HepG2 (cell line): ENCODE data around the gene ALDH3B1. TPM values are rescaled to one million over a fixed set of nuclear protein-coding genes. Genes with fewer than 3 reads are reported as not detected.
A peak's percentile ranks its signal among the peaks of the same experiment; 100 is the strongest.

Experiments
- ATAC-seq: fragments of 200-7000 bp; cut with Tn5 transposase; 3 replicates; pipeline ENCODE4 v1.9.1; 2020; ENCODE audit warnings: mild to moderate bottlenecking, moderate library complexity
- BruUV-seq: library from RNA; stranded (reverse); fragments of 400-500 nt; replicated peaks from 2 replicates; lab custom pipeline; 2021; lab: Mats Ljungman, UMichigan
- CTCF ChIA-PET: fragments of 300-600 bp; formaldehyde crosslinking; extraction: SDS; loops from one replicate; lab custom pipeline; 2021; ENCODE audit warnings: low total read pairs, inconsistent platforms, low intra/inter-chr PET ratio; lab: Yijun Ruan, JAX
- POLR2A ChIA-PET: fragments of 350-600 bp; sonication (Branson Sonifier 250); formaldehyde crosslinking; loops from one replicate; lab custom pipeline; 2020; ENCODE audit warnings: antibody characterized with exemption, inconsistent platforms; lab: Yijun Ruan, JAX
- DNase-seq: peaks from one replicate; pipeline ENCODE4 v3.0.0-alpha.2; 2015; ENCODE audit warnings: low spot score
- FAIRE-seq: peaks from 3 replicates; lab custom pipeline; 2011; peaks lifted over from hg19 to GRCh38; lab: Jason Lieb, UNC
- H2AFZ ChIP-seq: one replicate; pipeline ENCODE4 v1.6.1; 2011; ENCODE audit warnings: low read length, inconsistent platforms
- H3K27ac ChIP-seq: fragments of 300-600 bp; 3 replicates; pipeline ENCODE4 v1.8.0; 2011; ENCODE audit warnings: mixed run types, mild to moderate bottlenecking, mixed read lengths, low read length, inconsistent platforms; ENCODE audit not compliant: insufficient read depth; ENCODE audit errors: extremely low read length
- H3K27me3 ChIP-seq, 2 experiments: fragments of 200-600 bp in 1 of 2; 2 replicates in 1 of 2; 3 replicates in 1 of 2; pipeline versions ENCODE4 v1.6.0 to v1.8.0; 2011; ENCODE audit warnings: low read length in 2 of 2, mild to moderate bottlenecking in 2 of 2, moderate library complexity in 2 of 2, inconsistent platforms in 1 of 2; ENCODE audit not compliant: insufficient read depth in 2 of 2, control insufficient read depth in 1 of 2
- H3K36me3 ChIP-seq, 2 experiments: fragments of 200-600 bp in 1 of 2; replicated peaks in 1 of 2; 2 replicates in 1 of 2; 3 replicates in 1 of 2; pipeline versions ENCODE4 v1.5.1 to v1.8.0; 2011; ENCODE audit warnings: low read length in 2 of 2, inconsistent platforms in 1 of 2; ENCODE audit not compliant: insufficient read depth in 2 of 2, control insufficient read depth in 1 of 2
- H3K4me1 ChIP-seq: 2 replicates; pipeline ENCODE4 v1.5.1; 2012; ENCODE audit warnings: low read length, inconsistent platforms; ENCODE audit not compliant: insufficient read depth
- H3K4me2 ChIP-seq: 2 replicates; pipeline ENCODE4 v1.6.0; 2011; ENCODE audit warnings: low read depth, low read length, inconsistent platforms
- H3K4me3 ChIP-seq, 3 experiments: fragments of 200-600 bp in 1 of 3; sonication (generic), shearing (Covaris generic) in 1 of 3; replicated peaks in 1 of 3; 2 replicates each; pipeline ENCODE4 v1.5.1; 2011 to 2016; ENCODE audit warnings: low read length in 3 of 3, inconsistent platforms in 2 of 3, low read depth in 2 of 3, mild to moderate bottlenecking in 2 of 3, control low read depth in 1 of 3, mixed read lengths in 1 of 3; ENCODE audit not compliant: insufficient read depth in 1 of 3
- H3K79me2 ChIP-seq: one replicate; pipeline ENCODE4 v1.6.1; 2011; ENCODE audit warnings: low read length, inconsistent platforms; ENCODE audit not compliant: insufficient read depth
- H3K9ac ChIP-seq: 2 replicates; pipeline ENCODE4 v1.6.0; 2011; ENCODE audit warnings: mild to moderate bottlenecking, low read depth, low read length, inconsistent platforms; ENCODE audit not compliant: insufficient read depth
- H3K9me3 ChIP-seq: 2 replicates; pipeline ENCODE4 v1.5.1; 2012; ENCODE audit warnings: mild to moderate bottlenecking, low read length
- H4K20me1 ChIP-seq: 2 replicates; pipeline ENCODE4 v1.6.0; 2011; ENCODE audit warnings: inconsistent platforms, mild to moderate bottlenecking, low read length, moderate library complexity; ENCODE audit not compliant: insufficient read depth
- E2F2 ChIP-seq: sonication (generic); formaldehyde crosslinking; IDR thresholded peaks from 2 replicates; pipeline ENCODE4 v1.4.0; 2020; ENCODE audit warnings: missing genetic modification reagents, borderline replicate concordance
- HCFC1 ChIP-seq: fragments of 150-350 bp; IDR thresholded peaks from 2 replicates; pipeline ENCODE4 v1.6.1; 2014; ENCODE audit warnings: low read depth, low read length
- HES4 ChIP-seq: sonication (generic); formaldehyde crosslinking; IDR thresholded peaks from 2 replicates; pipeline ENCODE4 v1.9.0; 2021; ENCODE audit warnings: mild to moderate bottlenecking, missing genetic modification reagents, borderline replicate concordance
- IKZF5 ChIP-seq: IDR thresholded peaks from 2 replicates; pipeline ENCODE4 v1.6.1; 2018; ENCODE audit warnings: missing genetic modification reagents, mild to moderate bottlenecking, missing compliant biosample characterization
- IRX3 ChIP-seq: sonication (generic); formaldehyde crosslinking; IDR thresholded peaks from 2 replicates; pipeline ENCODE4 v1.8.1; 2023; ENCODE audit warnings: mild to moderate bottlenecking, low read depth, missing genetic modification reagents, borderline replicate concordance
- MAFK ChIP-seq, 2 experiments: IDR thresholded peaks in 1 of 2; conservative IDR thresholded peaks in 1 of 2; 2 replicates each; pipeline ENCODE4 v1.6.1; 2011; ENCODE audit warnings: improper control_type of control experiment in 2 of 2, low read length in 2 of 2
- NONO ChIP-seq, 2 experiments: fragments of 450-650 bp in 1 of 2; sonication (generic) in 1 of 2; formaldehyde crosslinking in 1 of 2; IDR thresholded peaks in 1 of 2; conservative IDR thresholded peaks in 1 of 2; 2 replicates each; pipeline versions ENCODE4 v1.6.1 to v1.8.0; 2017 to 2022; ENCODE audit warnings: mild to moderate bottlenecking in 1 of 2, missing genetic modification reagents in 1 of 2, moderate library complexity in 1 of 2
- NR2F1 ChIP-seq, 2 experiments: fragments of 450-650 bp in 1 of 2; formaldehyde crosslinking in 1 of 2; IDR thresholded peaks; 2 replicates each; pipeline versions ENCODE4 v1.5.0 to v1.6.1; 2016 to 2020; ENCODE audit warnings: mild to moderate bottlenecking in 1 of 2, missing compliant biosample characterization in 1 of 2, missing genetic modification reagents in 1 of 2, moderate library complexity in 1 of 2
- RAD51 ChIP-seq: fragments of 450-650 bp; IDR thresholded peaks from 2 replicates; pipeline ENCODE4 v1.6.1; 2016; ENCODE audit warnings: borderline replicate concordance
- RNF219 ChIP-seq: sonication (generic); formaldehyde crosslinking; IDR thresholded peaks from 2 replicates; pipeline ENCODE4 v1.5.0; 2020; ENCODE audit warnings: mild to moderate bottlenecking, missing genetic modification reagents
- TAF15 ChIP-seq: fragments of 200-400 bp; formaldehyde crosslinking; IDR thresholded peaks from one replicate; pipeline ENCODE4 v1.6.1; 2018; ENCODE audit warnings: mild to moderate bottlenecking, low read depth, low read length; ENCODE audit not compliant: poor library complexity, severe bottlenecking
- ZNF33A ChIP-seq: sonication (generic); formaldehyde crosslinking; IDR thresholded peaks from 2 replicates; pipeline ENCODE4 v1.5.1; 2020; ENCODE audit warnings: missing genetic modification reagents, mild to moderate bottlenecking, moderate library complexity, borderline replicate concordance
- ZNF451 ChIP-seq: sonication (generic); formaldehyde crosslinking; IDR thresholded peaks from 2 replicates; pipeline ENCODE4 v1.5.0; 2020; ENCODE audit warnings: mild to moderate bottlenecking, missing genetic modification reagents
- ZNF546 ChIP-seq: sonication (generic); formaldehyde crosslinking; conservative IDR thresholded peaks from 2 replicates; pipeline ENCODE4 v1.8.1; 2023; ENCODE audit warnings: mild to moderate bottlenecking, missing genetic modification reagents
- ZNF780A ChIP-seq: sonication (generic); formaldehyde crosslinking; IDR thresholded peaks from 2 replicates; pipeline ENCODE4 v1.8.0; 2022; ENCODE audit warnings: mild to moderate bottlenecking, missing genetic modification reagents, moderate library complexity
- ZNF792 ChIP-seq: IDR thresholded peaks from 2 replicates; pipeline ENCODE4 v1.6.1; 2016
- ZNF891 ChIP-seq: sonication (generic); formaldehyde crosslinking; IDR thresholded peaks from 2 replicates; pipeline ENCODE4 v1.5.0; 2020; ENCODE audit warnings: mild to moderate bottlenecking, missing genetic modification reagents
- WGBS: methylation state at CpG from one replicate; pipeline ENCODE4 v1.1.6; 2017; ENCODE audit warnings: low lambda C conversion rate; 5-methylcytosine and 5-hydroxymethylcytosine counted together
- in situ Hi-C: cut with HindIII; loops from 2 replicates; pipeline ENCODE4 v1.10.0; 2017; ENCODE audit warnings: low pct_unique_long_range_greater_than_20kb; ENCODE audit not compliant: extremely low pct_ligation_motif_present
- intact Hi-C: fragments of 100-400 bp; cut with micrococcal nuclease; formaldehyde crosslinking; loops from one replicate; pipeline ENCODE4 v1.10.0; 2022; ENCODE audit not compliant: unreplicated experiment
- polyA plus RNA-seq, 8 experiments: library from polyadenylated mRNA; depleted of rRNA in 3 of 8; stranded (reverse) in 7 of 8; unstranded in 1 of 8; fragments of >200 nt; fragmentation: Illumina TruSeq in 4 of 8; extraction: Trizol in 4 of 8; gene quantifications; 2 replicates each; pipeline versions ENCODE4 v1.2.1 to v1.2.3, GENCODE V29; 2011 to 2016; ENCODE audit warnings: low read depth in 4 of 8, missing spikeins in 1 of 8, mixed read lengths in 1 of 8; ENCODE audit not compliant: insufficient read depth in 1 of 8
- total RNA-seq, 5 experiments: library from RNA; depleted of rRNA; stranded (reverse); fragments of >200 nt; fragmentation: Illumina TruSeq; extraction: Trizol; gene quantifications; 2 replicates each; pipeline ENCODE4 v1.2.3, GENCODE V29; 2016; ENCODE audit warnings: low read depth in 1 of 5

ALDH3B1 gene
- total and polyA plus RNA-seq, 2 of the 13 experiments (the other 11 are each of a cell fraction or from before 2014, with no cell fraction given), result 4.0 to 6.7 TPM

- H3K27ac ChIP-seq, result peak overlapping the region; percentile 87
- peak overlapping the region; percentile 63 for H3K9ac ChIP-seq
- TF ChIP-seq ZNF546 (CRISPR knock-in tag) (no peak), ZNF451 (CRISPR knock-in tag) (peak; percentile 26; the same call in 1 of the 2 replicates), IKZF5 (CRISPR knock-in tag) (peak; percentile 70), HCFC1 (no peak), MAFK (conservative IDR thresholded peaks at IDR 0.05 in 1 of 2, IDR thresholded peaks at IDR 0.05 in 1 of 2; ENCODE audit: low read length in 2 of 2) (no peak), ZNF780A (CRISPR knock-in tag) (no peak; the same call in 1 of the 2 replicates), E2F2 (CRISPR knock-in tag) (no peak), IRX3 (CRISPR knock-in tag) (no peak), ZNF792 (CRISPR knock-in tag) (peak; percentile 37; the same call in 1 of the 2 replicates), RAD51 (no peak), RNF219 (CRISPR knock-in tag) (no peak), NONO (IDR thresholded peaks at IDR 0.05) (no peak), NONO (CRISPR knock-in tag; conservative IDR thresholded peaks at IDR 0.05) (peak; percentile 87), ZNF33A (no peak), ZNF891 (CRISPR knock-in tag) (peak; percentile 78; the same call in 1 of the 2 replicates), TAF15 (no peak), NR2F1 (CRISPR knock-in tag; IDR thresholded peaks at IDR 0.05) (peak; percentile 68 to 71; a peak in 3 of 4 replicates), HES4 (CRISPR knock-in tag) (no peak)
These were observed 7.0 kb downstream of the ALDH3B1 start for GRCh38 chr11:68016904-68017817.

More at GRCh38 chr11:68016904-68017817, 7.0 kb downstream of the ALDH3B1 start:
- no peaks in the 10 kb centered on the region for H3K36me3 ChIP-seq
- in situ Hi-C loops, result no loop called here
- no peaks in the 10 kb centered on the region for H4K20me1 ChIP-seq
- CTCF ChIA-PET, result no interaction called here
- H3K79me2 ChIP-seq, result no peaks in the 10 kb centered on the region
- no peaks in the 10 kb centered on the region for H3K9me3 ChIP-seq
- H2AFZ ChIP-seq, result no peak overlapping the region
- BruUV-seq, result no TSS peak
- peak overlapping the region; percentile 95 for H3K4me2 ChIP-seq
- intact Hi-C loops, result loop anchor here (1.0 kb wide), 1 partner anchor 8 kb away; no protein-coding TSS in a partner anchor
- peak overlapping the region; percentile 38 to 69 (median 45); a peak in 5 of 6 replicates for H3K4me3 ChIP-seq
- 0% methylated on average over 13 of the region's 16 CpGs for WGBS
- no peaks in the 10 kb centered on the region for H3K27me3 ChIP-seq
- POLR2A ChIA-PET, result no interaction called here
- ATAC-seq, result peak; percentile 82
- peaks cover 85% of the 10 kb centered on the region for H3K4me1 ChIP-seq
- peak; percentile 94 for DNase-seq
- peak; percentile 96 for FAIRE-seq
